ENCODE data around the gene LIN52.

LIN52 gene

DNA sequence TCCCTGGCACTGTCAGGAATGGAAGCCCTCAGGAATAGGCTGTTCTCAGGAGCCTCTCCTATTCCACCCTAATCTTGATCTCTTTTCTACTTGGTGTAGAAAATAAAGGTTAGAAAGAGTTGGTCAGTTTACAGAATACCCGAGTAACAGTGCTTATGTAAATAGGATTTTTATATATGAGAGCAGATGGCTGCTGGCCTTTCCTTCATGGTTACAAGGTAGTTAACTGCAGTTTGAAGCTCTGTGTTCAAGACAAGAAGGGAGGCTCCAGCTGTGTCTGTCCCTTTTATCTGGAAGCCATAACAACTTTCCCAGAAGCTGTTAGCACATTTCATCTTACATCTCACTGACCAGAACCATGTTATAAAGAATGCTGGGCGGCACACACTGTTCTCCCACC, 42.5 kb upstream of the LIN52 start:
- Histone ChIP-seq H3K9me2 (replicated peaks; ENCODE audit: insufficient read depth, low read length) (no peaks in the 10 kb centered on the region), H3K79me2 (ENCODE audit: low read length) (no peaks in the 10 kb centered on the region), H3K4me1 (ENCODE audit: low read length) (no peaks in the 10 kb centered on the region), H3K4me2 (ENCODE audit: low read depth, low read length) (no peak overlapping the region), H3K4me3 (ENCODE audit: low read length) (no peak overlapping the region), H4K20me1 (ENCODE audit: insufficient read depth, low read length) (no peaks in the 10 kb centered on the region), H2AFZ (ENCODE audit: low read length) (no peak overlapping the region), H3K27ac (ENCODE audit: low read length) (no peak overlapping the region), H3K9ac (ENCODE audit: low read length) (no peak overlapping the region), H3F3A (ENCODE audit: insufficient read depth, low read length) (no peaks in the 10 kb centered on the region), H3K27me3 (replicated peaks; ENCODE audit: insufficient read depth, low read length) (no peaks in the 10 kb centered on the region), H3K36me3 (replicated peaks; ENCODE audit: insufficient read depth, low read length) (no peaks in the 10 kb centered on the region), H3K9me3 (replicated peaks; ENCODE audit: insufficient read depth, low read length) (no peaks in the 10 kb centered on the region)
- no peak for TF ChIP-seq CTCF (IDR thresholded peaks at IDR 0.05; ENCODE audit: low read length)
- DNase-seq, result no peak

DNA sequence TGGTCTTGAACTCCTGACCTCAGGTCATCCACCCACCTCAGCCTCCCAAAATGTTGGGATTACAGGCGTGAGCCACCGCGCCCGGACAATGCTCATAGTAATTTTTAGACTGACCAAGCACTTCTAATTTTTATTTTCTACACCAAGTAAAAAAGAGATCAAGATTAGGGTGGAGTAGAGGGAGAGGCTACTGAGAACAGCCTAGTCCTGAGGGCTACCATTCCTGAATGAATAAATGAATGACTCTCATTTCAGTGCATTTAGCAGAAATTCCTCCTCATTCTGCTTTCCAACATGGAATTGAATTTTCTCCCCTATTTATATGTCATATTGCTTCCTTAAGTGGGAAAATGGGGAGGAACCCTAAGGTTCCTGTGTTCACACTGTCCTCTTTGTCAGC, 39.2 kb upstream of the LIN52 start:
- H3K9ac ChIP-seq (ENCODE audit: low read length), result no peak overlapping the region
- H3K4me2 ChIP-seq (ENCODE audit: low read depth, low read length), result no peak overlapping the region
- DNase-seq, result no peak
- no peaks in the 10 kb centered on the region for H3K27me3 ChIP-seq (replicated peaks; ENCODE audit: insufficient read depth, low read length)
- H3K9me2 ChIP-seq (replicated peaks; ENCODE audit: insufficient read depth, low read length), result no peaks in the 10 kb centered on the region
- no peaks in the 10 kb centered on the region for H3F3A ChIP-seq (ENCODE audit: insufficient read depth, low read length)
- no peaks in the 10 kb centered on the region for H3K79me2 ChIP-seq (ENCODE audit: low read length)
- no peak overlapping the region for H3K4me3 ChIP-seq (ENCODE audit: low read length)
- no peak for TF ChIP-seq EZH2phosphoT487 (IDR thresholded peaks at IDR 0.05; ENCODE audit: low read length)
- H3K36me3 ChIP-seq (replicated peaks; ENCODE audit: insufficient read depth, low read length), result no peaks in the 10 kb centered on the region
- H3K4me1 ChIP-seq (ENCODE audit: low read length), result no peaks in the 10 kb centered on the region
- H4K20me1 ChIP-seq (ENCODE audit: insufficient read depth, low read length), result no peaks in the 10 kb centered on the region
- H3K27ac ChIP-seq (ENCODE audit: low read length), result no peak overlapping the region
- H3K9me3 ChIP-seq (replicated peaks; ENCODE audit: insufficient read depth, low read length), result no peaks in the 10 kb centered on the region
- H2AFZ ChIP-seq (ENCODE audit: low read length), result no peak overlapping the region

GRCh38 chr14:74048281-74048680, 36.5 kb upstream of the LIN52 start:
- H3K27ac ChIP-seq (ENCODE audit: low read length), result no peak overlapping the region
- H3K4me2 ChIP-seq (ENCODE audit: low read depth, low read length), result no peak overlapping the region
- no peaks in the 10 kb centered on the region for H3K79me2 ChIP-seq (ENCODE audit: low read length)
- H3F3A ChIP-seq (ENCODE audit: insufficient read depth, low read length), result no peaks in the 10 kb centered on the region
- H3K4me3 ChIP-seq (ENCODE audit: low read length), result no peak overlapping the region
- TF ChIP-seq CTCF (IDR thresholded peaks at IDR 0.05; ENCODE audit: low read length) (no peak), EZH2 (optimal IDR thresholded peaks at IDR 0.05; ENCODE audit: low read depth, low read length) (no peak), EZH2phosphoT487 (IDR thresholded peaks at IDR 0.05; ENCODE audit: low read length) (no peak)
- H2AFZ ChIP-seq (ENCODE audit: low read length), result no peak overlapping the region
- H3K9ac ChIP-seq (ENCODE audit: low read length), result no peak overlapping the region
- DNase-seq, result no peak
- no peaks in the 10 kb centered on the region for H4K20me1 ChIP-seq (ENCODE audit: insufficient read depth, low read length)
- H3K4me1 ChIP-seq (ENCODE audit: low read length), result no peaks in the 10 kb centered on the region
- no peaks in the 10 kb centered on the region for H3K27me3 ChIP-seq (replicated peaks; ENCODE audit: insufficient read depth, low read length)
- H3K9me3 ChIP-seq (replicated peaks; ENCODE audit: insufficient read depth, low read length), result no peaks in the 10 kb centered on the region
- no peaks in the 10 kb centered on the region for H3K9me2 ChIP-seq (replicated peaks; ENCODE audit: insufficient read depth, low read length)
- no peaks in the 10 kb centered on the region for H3K36me3 ChIP-seq (replicated peaks; ENCODE audit: insufficient read depth, low read length)

DNA sequence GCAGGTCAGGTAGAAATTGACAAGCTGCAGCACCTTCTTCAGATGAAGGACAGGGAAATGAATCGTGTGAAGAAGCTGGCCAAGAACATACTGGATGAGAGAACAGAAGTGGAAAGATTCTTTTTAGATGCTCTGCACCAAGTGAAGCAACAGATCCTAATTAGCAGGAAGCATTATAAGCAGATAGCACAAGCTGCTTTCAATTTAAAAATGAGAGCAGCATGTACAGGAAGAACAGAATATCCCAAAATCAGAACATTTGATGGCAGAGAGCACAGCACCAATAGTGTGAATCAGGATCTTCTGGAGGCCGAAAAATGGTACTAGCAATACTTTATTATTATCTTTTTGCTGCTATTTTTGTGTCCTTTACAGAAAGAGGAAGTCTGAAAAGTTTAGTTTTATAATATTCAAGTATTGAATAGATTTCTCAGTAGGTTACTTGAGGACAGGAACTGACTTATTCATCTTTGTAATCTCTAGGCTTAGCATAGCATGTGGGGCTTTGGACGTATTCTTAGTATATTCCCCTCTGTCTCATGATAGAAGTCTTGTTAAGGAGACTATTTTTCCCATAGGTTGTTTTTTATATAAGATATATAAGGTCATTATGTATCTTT, 34.8 kb upstream of the LIN52 start:
- no peak for DNase-seq
- Histone ChIP-seq H4K20me1 (ENCODE audit: insufficient read depth, low read length) (no peaks in the 10 kb centered on the region), H2AFZ (ENCODE audit: low read length) (no peak overlapping the region), H3K9me3 (replicated peaks; ENCODE audit: insufficient read depth, low read length) (no peaks in the 10 kb centered on the region), H3K9me2 (replicated peaks; ENCODE audit: insufficient read depth, low read length) (no peaks in the 10 kb centered on the region), H3K36me3 (replicated peaks; ENCODE audit: insufficient read depth, low read length) (no peaks in the 10 kb centered on the region), H3K4me2 (ENCODE audit: low read depth, low read length) (no peak overlapping the region), H3K27me3 (replicated peaks; ENCODE audit: insufficient read depth, low read length) (no peaks in the 10 kb centered on the region), H3K4me3 (ENCODE audit: low read length) (no peak overlapping the region), H3K4me1 (ENCODE audit: low read length) (no peaks in the 10 kb centered on the region), H3K9ac (ENCODE audit: low read length) (no peak overlapping the region), H3K27ac (ENCODE audit: low read length) (no peak overlapping the region), H3K79me2 (ENCODE audit: low read length) (no peaks in the 10 kb centered on the region), H3F3A (ENCODE audit: insufficient read depth, low read length) (no peaks in the 10 kb centered on the region)
- TF ChIP-seq EZH2phosphoT487 (IDR thresholded peaks at IDR 0.05; ENCODE audit: low read length) (no peak), CTCF (IDR thresholded peaks at IDR 0.05; ENCODE audit: low read length) (no peak), EZH2 (optimal IDR thresholded peaks at IDR 0.05; ENCODE audit: low read depth, low read length) (no peak)

Measured in MM.1S (cell line).